IMR-90 (cell line): ENCODE data around the gene DUSP10. TPM values are rescaled to one million over a fixed set of nuclear protein-coding genes. Genes with fewer than 3 reads are reported as not detected.

ENCODE experiments used
- ATAC-seq: fragments of 200-7000 bp; cut with Tn5 transposase; 2 replicates; pipeline ENCODE4 v1.9.1; 2020; ENCODE audit warnings: low read depth, mild to moderate bottlenecking, moderate library complexity
- BruUV-seq: library from RNA; stranded (reverse); fragments of 400-500 nt; replicated peaks from 2 replicates; lab custom pipeline; 2021; lab: Mats Ljungman, UMichigan
- CTCF ChIA-PET: fragments of 300-600 bp; formaldehyde crosslinking; extraction: SDS; loops from one replicate; lab custom pipeline; 2021; ENCODE audit warnings: antibody characterized with exemption; lab: Yijun Ruan, JAX
- POLR2A ChIA-PET: fragments of 300-600 bp; sonication (Branson Sonifier 250); formaldehyde crosslinking; loops from one replicate; lab custom pipeline; 2022; ENCODE audit warnings: antibody characterized with exemption; ENCODE audit not compliant: unreplicated experiment; lab: Charles Lee
- DNase-seq: peaks from one replicate; pipeline ENCODE4 v3.0.0; 2013
- H2AFZ ChIP-seq: replicated peaks from 2 replicates; pipeline ENCODE3; 2013; ENCODE audit warnings: low read length, mild to moderate bottlenecking; ENCODE audit not compliant: poor library complexity
- H2AK5ac ChIP-seq: 2 replicates; pipeline ENCODE4 v1.6.1; 2013; ENCODE audit warnings: low read depth, low read length, inconsistent platforms
- H2AK9ac ChIP-seq: replicated peaks from 2 replicates; pipeline ENCODE3; 2013; ENCODE audit warnings: mild to moderate bottlenecking, low read depth, low read length, moderate library complexity; ENCODE audit not compliant: poor library complexity
- H2BK120ac ChIP-seq: 2 replicates; pipeline ENCODE4 v1.6.1; 2013; ENCODE audit warnings: low read depth, low read length, inconsistent platforms
- H2BK15ac ChIP-seq: 3 replicates; pipeline ENCODE4 v1.6.1; 2013; ENCODE audit warnings: low read depth, low read length, inconsistent platforms
- H2BK20ac ChIP-seq: 2 replicates; pipeline ENCODE4 v1.6.1; 2013; ENCODE audit warnings: low read depth, mild to moderate bottlenecking, inconsistent platforms, low read length, moderate library complexity
- H2BK5ac ChIP-seq: 2 replicates; pipeline ENCODE4 v1.6.1; 2013; ENCODE audit warnings: mild to moderate bottlenecking, low read depth, low read length, inconsistent platforms; ENCODE audit not compliant: poor library complexity, severe bottlenecking
- H3K14ac ChIP-seq: replicated peaks from 2 replicates; pipeline ENCODE4 v1.6.1; 2013; ENCODE audit warnings: low read depth, low read length, inconsistent platforms
- H3K18ac ChIP-seq: 2 replicates; pipeline ENCODE4 v1.6.1; 2013; ENCODE audit warnings: low read depth, low read length, control low read depth
- H3K23ac ChIP-seq: 2 replicates; pipeline ENCODE4 v1.6.1; 2013; ENCODE audit warnings: low read depth, low read length, inconsistent platforms
- H3K27ac ChIP-seq: 2 replicates; pipeline ENCODE4 v1.5.1; 2013; ENCODE audit warnings: mild to moderate bottlenecking, control low read depth, low read length; ENCODE audit not compliant: insufficient read depth
- H3K27me3 ChIP-seq: 2 replicates; pipeline ENCODE4 v1.6.1; 2013; ENCODE audit warnings: low read length; ENCODE audit not compliant: control insufficient read depth, insufficient read depth
- H3K36me3 ChIP-seq: 2 replicates; pipeline ENCODE4 v1.6.1; 2013; ENCODE audit warnings: low read length, mixed read lengths; ENCODE audit not compliant: control insufficient read depth, insufficient read depth
- H3K4ac ChIP-seq: 2 replicates; pipeline ENCODE4 v1.6.1; 2013; ENCODE audit warnings: low read depth, low read length, inconsistent platforms
- H3K4me1 ChIP-seq: 2 replicates; pipeline ENCODE4 v1.6.1; 2013; ENCODE audit warnings: low read length, mixed read lengths; ENCODE audit not compliant: control insufficient read depth, insufficient read depth
- H3K4me2 ChIP-seq: 2 replicates; pipeline ENCODE4 v1.6.1; 2013; ENCODE audit warnings: low read depth, mild to moderate bottlenecking, control low read depth, low read length, moderate library complexity
- H3K4me3 ChIP-seq: 2 replicates; pipeline ENCODE4 v1.5.1; 2013; ENCODE audit warnings: low read depth, mild to moderate bottlenecking, control low read depth, low read length, moderate library complexity; ENCODE audit not compliant: insufficient read depth
- H3K56ac ChIP-seq: 2 replicates; pipeline ENCODE4 v1.6.1; 2013; ENCODE audit warnings: low read length, inconsistent platforms; ENCODE audit not compliant: insufficient read depth; ENCODE audit errors: extremely low read depth
- H3K79me1 ChIP-seq, 2 experiments: 2 replicates each; pipeline ENCODE4 v1.6.1; 2013; ENCODE audit warnings: low read length in 2 of 2, inconsistent platforms in 1 of 2, low read depth in 1 of 2
- H3K9ac ChIP-seq: 2 replicates; pipeline ENCODE4 v1.6.1; 2013; ENCODE audit warnings: low read depth, low read length, control low read depth
- H3K9me1 ChIP-seq: 2 replicates; pipeline ENCODE4 v1.6.1; 2013; ENCODE audit warnings: low read length, inconsistent platforms; ENCODE audit not compliant: insufficient read depth
- H3K9me3 ChIP-seq: 2 replicates; pipeline ENCODE4 v1.6.1; 2013; ENCODE audit warnings: low read length; ENCODE audit not compliant: control insufficient read depth, insufficient read depth
- H4K20me1 ChIP-seq: 2 replicates; pipeline ENCODE4 v1.6.1; 2013; ENCODE audit warnings: low read length, inconsistent platforms; ENCODE audit not compliant: insufficient read depth
- H4K5ac ChIP-seq: 2 replicates; pipeline ENCODE4 v1.6.1; 2013; ENCODE audit warnings: mild to moderate bottlenecking, low read depth, low read length, control low read depth
- H4K8ac ChIP-seq, 2 experiments: 2 replicates each; pipeline ENCODE4 v1.6.1; 2013; ENCODE audit warnings: low read depth in 2 of 2, low read length in 2 of 2, control low read depth in 1 of 2, inconsistent platforms in 1 of 2
- H4K91ac ChIP-seq: 2 replicates; pipeline ENCODE4 v1.6.1; 2013; ENCODE audit warnings: low read depth, low read length, inconsistent platforms; ENCODE audit not compliant: insufficient read depth
- BHLHE40 ChIP-seq: fragments of 150-350 bp; IDR thresholded peaks from 2 replicates; pipeline ENCODE4 v1.6.1; 2016; ENCODE audit warnings: mild to moderate bottlenecking, low read depth, low read length
- CEBPB ChIP-seq: IDR thresholded peaks from 2 replicates; pipeline ENCODE4 v1.6.1; 2012; ENCODE audit warnings: low read depth, low read length, improper control_type of control experiment
- CHD1 ChIP-seq: IDR thresholded peaks from 2 replicates; pipeline ENCODE4 v1.6.1; 2012; ENCODE audit warnings: low read depth, low read length, improper control_type of control experiment
- CTCF ChIP-seq: conservative IDR thresholded peaks from 2 replicates; pipeline ENCODE4 v1.5.1; 2012; ENCODE audit warnings: mild to moderate bottlenecking, low read depth, low read length, improper control_type of control experiment
- ELK1 ChIP-seq: fragments of 150-350 bp; IDR thresholded peaks from 2 replicates; pipeline ENCODE4 v1.6.1; 2016; ENCODE audit warnings: low read depth, mild to moderate bottlenecking, low read length, moderate library complexity, borderline replicate concordance
- FOS ChIP-seq: fragments of 150-350 bp; IDR thresholded peaks from 2 replicates; pipeline ENCODE4 v1.6.1; 2016; ENCODE audit warnings: low read depth, low read length
- MAFK ChIP-seq: IDR thresholded peaks from 2 replicates; pipeline ENCODE4 v1.6.1; 2012; ENCODE audit warnings: low read depth, low read length, improper control_type of control experiment
- MAZ ChIP-seq: IDR thresholded peaks from 2 replicates; pipeline ENCODE4 v1.6.1; 2012; ENCODE audit warnings: low read depth, mild to moderate bottlenecking, low read length, improper control_type of control experiment, moderate library complexity, borderline replicate concordance
- NFE2L2 ChIP-seq: fragments of 150-350 bp; IDR thresholded peaks from 2 replicates; pipeline ENCODE4 v1.6.1; 2016; ENCODE audit warnings: low read depth, mild to moderate bottlenecking, low read length
- RAD21 ChIP-seq: IDR thresholded peaks from 2 replicates; pipeline ENCODE4 v1.6.1; 2012; ENCODE audit warnings: low read length, improper control_type of control experiment
- RCOR1 ChIP-seq: IDR thresholded peaks from 2 replicates; pipeline ENCODE4 v1.6.1; 2012; ENCODE audit warnings: mild to moderate bottlenecking, low read length, improper control_type of control experiment; ENCODE audit not compliant: insufficient replicate concordance
- RFX5 ChIP-seq: IDR thresholded peaks from 2 replicates; pipeline ENCODE4 v1.8.0; 2012; ENCODE audit warnings: low read depth, mild to moderate bottlenecking, low read length, moderate library complexity
- SMC3 ChIP-seq: fragments of 150-350 bp; IDR thresholded peaks from 2 replicates; pipeline ENCODE4 v1.6.1; 2016; ENCODE audit warnings: low read depth, mild to moderate bottlenecking, antibody characterized with exemption, low read length, moderate library complexity
- WGBS, 2 experiments: methylation state at CpG; one replicate each; pipeline versions ENCODE4 v1.1.5 to v1.1.7; 2013; ENCODE audit warnings: missing lambda C conversion rate in 2 of 2; ENCODE audit not compliant: insufficient read length in 1 of 2; ENCODE audit errors: extremely low coverage in 2 of 2; 5-methylcytosine and 5-hydroxymethylcytosine counted together
- dilution Hi-C: fragments of 300-500 bp; cut with HindIII; formaldehyde crosslinking; loops from one replicate; pipeline ENCODE4 v1.14.3; 2018; ENCODE audit warnings: low sequenced_read_pairs; ENCODE audit not compliant: unreplicated experiment
- in situ Hi-C: fragments of 300-500 bp; cut with MboI; formaldehyde crosslinking; loops from 3 replicates; pipeline ENCODE4 v1.14.3; 2019; ENCODE audit warnings: low sequenced_read_pairs, inconsistent platforms, mixed read lengths
- intact Hi-C: fragments of 100-400 bp; cut with micrococcal nuclease; formaldehyde crosslinking; loops from 2 replicates; pipeline ENCODE4 v1.10.0; 2022
- polyA plus RNA-seq, 3 experiments: library from polyadenylated mRNA; depleted of rRNA; stranded (reverse); fragments of >200 nt; gene quantifications; 2 replicates each; pipeline ENCODE4 v1.2.3, GENCODE V29; 2012; ENCODE audit warnings: low replicate concordance in 1 of 3
- total RNA-seq: library from RNA; depleted of rRNA; stranded (reverse); fragments of >200 nt; gene quantifications from 2 replicates; pipeline ENCODE4 v1.2.3, GENCODE V29; 2012

Gene DUSP10
- total and polyA plus RNA-seq, 2 of the 4 experiments (the other 2 are of a cell fraction), result 41.7 to 59.1 TPM

GRCh38 chr1:221718381-221719277, 23.3 kb downstream of the DUSP10 start:
- peak overlapping the region; percentile 100 for H3K18ac ChIP-seq
- peak overlapping the region; percentile 98 for H2BK5ac ChIP-seq
- peak overlapping the region; percentile 97 for H4K91ac ChIP-seq
- peak overlapping the region; percentile 97 for H3K4ac ChIP-seq
- peak overlapping the region; percentile 96 for H2BK120ac ChIP-seq
- peak overlapping the region; percentile 93 to 95 for H4K8ac ChIP-seq
- ChIA-PET CTCF (interaction anchor here (0.7 to 1.3 kb wide), 2 partner anchors 268 to 736 kb away, joined by 3 to 4 read pairs; no protein-coding TSS in a partner anchor), POLR2A (interaction anchor here (0.5 kb wide), 1 partner anchor 549 kb away, joined by 3 read pairs; no protein-coding TSS in a partner anchor)
- peaks cover 64% of the 10 kb centered on the region for H3K4me1 ChIP-seq
- peak overlapping the region; percentile 59 for H3K56ac ChIP-seq
- H2AK5ac ChIP-seq, result peak overlapping the region; percentile 99
- H2BK15ac ChIP-seq, result peak overlapping the region; percentile 96
- peak overlapping the region; percentile 99 for H3K27ac ChIP-seq
- peak; percentile 94 for DNase-seq
- H4K20me1 ChIP-seq, result peaks cover 25% of the 10 kb centered on the region
- no peaks in the 10 kb centered on the region; the same call in 1 of the 2 replicates for H3K9me3 ChIP-seq
- peak; percentile 69 for ATAC-seq
- H3K9me1 ChIP-seq, result peaks cover 41% of the 10 kb centered on the region
- in situ Hi-C loops, result no loop called here
- H3K79me1 ChIP-seq, result peaks cover 33 to 77% of the 10 kb centered on the region in 2 experiments; a peak in 3 of 4 replicates
- peak overlapping the region; percentile 91 for H3K23ac ChIP-seq
- peak overlapping the region; percentile 98 for H4K5ac ChIP-seq
- H2BK20ac ChIP-seq, result peak overlapping the region; percentile 98
- peak overlapping the region; percentile 95 for H3K14ac ChIP-seq
- peak overlapping the region; percentile 83 for H3K4me2 ChIP-seq
- intact Hi-C loops, result loop anchor here (5.0 kb wide), 4 partner anchors 176 to 841 kb away; partner anchors contain the start of gene HLX
- no peak overlapping the region for H3K4me3 ChIP-seq
- H3K9ac ChIP-seq, result peak overlapping the region; percentile 56
- no CpG with 5 or more reads among the region's 5 CpGs for WGBS, 2 experiments
- H2AK9ac ChIP-seq, result peak overlapping the region; percentile 82
- dilution Hi-C loops, result no loop called here
- no peaks in the 10 kb centered on the region for H3K27me3 ChIP-seq
- no peak overlapping the region for H2AFZ ChIP-seq
- peaks cover 27% of the 10 kb centered on the region for H3K36me3 ChIP-seq
- BruUV-seq, result no TSS peak
- no peak for TF ChIP-seq ELK1
- TF ChIP-seq CTCF, result no peak
- TF ChIP-seq CHD1, result no peak
- no peak for TF ChIP-seq FOS
- peak; percentile 98 for TF ChIP-seq CEBPB
- no peak for TF ChIP-seq BHLHE40
- no peak for TF ChIP-seq RAD21
- TF ChIP-seq RCOR1, result no peak
- TF ChIP-seq SMC3, result 0 out of 2 replicates have a peak, but pooled peaks have one; percentile 6
- TF ChIP-seq MAZ, result peak; percentile 12; the same call in 1 of the 2 replicates
- no peak for TF ChIP-seq RFX5
- no peak; the same call in 1 of the 2 replicates for TF ChIP-seq MAFK
- TF ChIP-seq NFE2L2, result no peak
